Loucy (cell line): Measurements from ENCODE around the gene RTBDN.
A peak's percentile ranks its signal among the peaks of the same experiment; 100 is the strongest.

Experiments
- H2AFZ ChIP-seq: fragments of 200-600 bp; sonication (generic); 2 replicates; pipeline ENCODE4 v1.6.0; 2016; ENCODE audit warnings: antibody characterized with exemption, mild to moderate bottlenecking, low read length, moderate library complexity
- H3F3A ChIP-seq: fragments of 200-600 bp; 2 replicates; pipeline ENCODE4 v1.6.0; 2016; ENCODE audit warnings: antibody characterized with exemption, low read depth, mild to moderate bottlenecking
- H3K27me3 ChIP-seq: fragments of 200-600 bp; sonication (generic); 2 replicates; pipeline ENCODE4 v1.6.1; 2014; ENCODE audit warnings: low read length, mild to moderate bottlenecking; ENCODE audit not compliant: insufficient read depth, poor library complexity, severe bottlenecking
- H3K36me3 ChIP-seq: fragments of 200-600 bp; sonication (generic); 2 replicates; pipeline ENCODE4 v1.6.1; 2016; ENCODE audit warnings: low read length; ENCODE audit not compliant: insufficient read depth
- H3K4me1 ChIP-seq: fragments of 200-600 bp; sonication (generic); 2 replicates; pipeline ENCODE4 v1.5.1; 2014; ENCODE audit warnings: low read length, mild to moderate bottlenecking; ENCODE audit not compliant: insufficient read depth, poor library complexity, severe bottlenecking
- H3K4me2 ChIP-seq: fragments of 200-600 bp; sonication (generic); 2 replicates; pipeline ENCODE4 v1.6.0; 2014; ENCODE audit warnings: antibody characterized with exemption, low read length, low read depth, mild to moderate bottlenecking; ENCODE audit not compliant: poor library complexity, severe bottlenecking
- H3K4me3 ChIP-seq: fragments of 200-600 bp; sonication (generic); 2 replicates; pipeline ENCODE4 v1.5.1; 2014; ENCODE audit warnings: low read length, mild to moderate bottlenecking, mixed read lengths; ENCODE audit not compliant: poor library complexity, severe bottlenecking
- H3K79me2 ChIP-seq: fragments of 200-600 bp; sonication (generic); 2 replicates; pipeline ENCODE4 v1.6.1; 2014; ENCODE audit warnings: low read length; ENCODE audit not compliant: insufficient read depth
- H3K9ac ChIP-seq: fragments of 200-600 bp; sonication (generic); 2 replicates; pipeline ENCODE4 v1.6.0; 2014; ENCODE audit warnings: mild to moderate bottlenecking, low read depth, low read length, moderate library complexity; ENCODE audit not compliant: poor library complexity, severe bottlenecking
- H3K9me2 ChIP-seq: fragments of 200-600 bp; sonication (generic); replicated peaks from 2 replicates; pipeline ENCODE4 v1.6.1; 2016; ENCODE audit warnings: low read depth, low read length, mixed read lengths
- H3K9me3 ChIP-seq: fragments of 200-600 bp; sonication (generic); 2 replicates; pipeline ENCODE4 v1.6.1; 2014; ENCODE audit warnings: mild to moderate bottlenecking, antibody characterized with exemption, low read length, low read depth; ENCODE audit not compliant: insufficient read depth
- H4K20me1 ChIP-seq: fragments of 200-600 bp; sonication (generic); 2 replicates; pipeline ENCODE4 v1.6.0; 2014; ENCODE audit warnings: antibody characterized with exemption, low read length, mild to moderate bottlenecking; ENCODE audit not compliant: insufficient read depth, poor library complexity, severe bottlenecking
- CTCF ChIP-seq: fragments of 200-600 bp; sonication (generic); conservative IDR thresholded peaks from 2 replicates; pipeline ENCODE4 v1.5.1; 2014; ENCODE audit warnings: mild to moderate bottlenecking, antibody characterized with exemption, low read length
- EZH2phosphoT487 ChIP-seq: fragments of 200-600 bp; IDR thresholded peaks from 2 replicates; pipeline ENCODE4 v1.6.1; 2018; ENCODE audit warnings: antibody characterized with exemption, mild to moderate bottlenecking, moderate library complexity, borderline replicate concordance

RTBDN gene

DNA sequence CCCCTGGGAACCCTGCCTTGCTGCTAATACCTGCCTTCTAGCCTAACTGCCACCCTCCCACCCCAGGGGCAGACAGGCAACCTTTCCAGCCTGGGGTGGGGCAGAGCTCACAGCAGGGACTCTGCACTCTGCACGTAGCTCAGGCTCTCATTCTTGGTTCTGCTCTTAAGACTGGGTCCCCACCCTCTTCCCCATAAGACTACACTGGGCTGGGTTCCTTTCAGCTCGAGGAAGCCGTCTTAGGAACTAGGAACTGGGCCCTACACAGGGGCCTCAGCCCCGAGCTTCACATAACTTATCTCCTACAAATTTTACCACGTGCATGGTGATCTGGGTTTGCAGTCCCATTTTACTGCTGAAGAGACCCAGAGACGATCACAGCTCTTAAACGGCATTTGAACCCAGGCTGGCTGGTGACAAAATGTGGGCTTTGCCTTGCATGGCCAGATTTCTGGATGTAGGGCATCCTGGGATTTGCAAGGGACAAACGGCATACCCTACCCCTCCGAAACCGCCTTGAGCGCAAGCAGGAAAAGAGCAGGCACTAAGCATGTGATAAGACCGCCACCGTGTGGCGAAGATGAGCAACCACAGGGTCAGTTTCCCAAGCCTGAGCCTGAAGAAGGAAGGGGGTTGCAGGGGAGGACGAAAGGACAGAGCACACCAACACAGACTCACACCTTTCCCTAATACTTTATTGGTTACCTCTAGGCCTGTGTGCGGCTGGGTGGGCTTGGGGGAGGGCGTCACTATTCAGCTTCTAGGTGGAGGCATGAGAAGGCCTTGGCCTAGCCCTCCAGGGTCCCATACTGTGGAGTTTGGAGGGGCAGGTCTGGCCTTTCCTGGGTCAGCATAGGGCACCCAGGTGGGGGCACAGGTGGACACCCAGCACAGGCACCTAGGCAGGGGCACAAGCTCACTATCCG, 38.0 kb downstream of the RTBDN start:
- Histone ChIP-seq H3K79me2 (peaks cover 39% of the 10 kb centered on the region), H3K4me1 (peaks cover 38% of the 10 kb centered on the region), H3F3A (no peaks in the 10 kb centered on the region; the same call in 1 of the 2 replicates), H3K4me3 (no peak overlapping the region), H3K9me2 (no peaks in the 10 kb centered on the region), H3K4me2 (peak overlapping the region; percentile 11), H3K9me3 (no peaks in the 10 kb centered on the region), H4K20me1 (peaks cover 15% of the 10 kb centered on the region), H3K9ac (no peak overlapping the region), H3K27me3 (no peaks in the 10 kb centered on the region), H2AFZ (no peak overlapping the region), H3K36me3 (peaks cover 6% of the 10 kb centered on the region; the same call in 1 of the 2 replicates)
- TF ChIP-seq CTCF, result peak; percentile 89
- TF ChIP-seq EZH2phosphoT487, result no peak

DNA sequence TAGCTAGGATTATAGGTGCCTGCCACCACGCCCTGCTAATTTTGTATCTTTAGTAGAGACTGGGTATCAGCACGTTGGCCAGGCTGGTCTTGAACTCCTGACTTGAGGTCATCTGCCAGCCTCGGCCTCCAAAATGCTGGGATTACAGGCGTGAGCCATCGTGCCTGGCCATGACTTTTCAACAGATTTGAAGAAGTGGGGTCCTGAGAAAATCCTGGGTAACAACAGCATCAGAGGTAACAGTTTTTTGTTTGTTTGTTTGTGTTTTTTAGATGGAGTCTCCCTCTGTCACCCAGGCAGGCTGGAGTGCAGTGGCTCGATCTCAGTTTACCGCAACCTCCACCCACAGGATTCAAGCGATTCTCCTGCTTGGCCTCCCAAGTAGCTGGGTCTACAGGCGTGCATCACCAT, 39.4 kb downstream of the RTBDN start:
- H3K36me3 ChIP-seq, result peaks cover 6% of the 10 kb centered on the region; the same call in 1 of the 2 replicates
- H3K9me3 ChIP-seq, result no peaks in the 10 kb centered on the region
- no peak overlapping the region for H2AFZ ChIP-seq
- H3K4me1 ChIP-seq, result peaks cover 36% of the 10 kb centered on the region
- H3K4me3 ChIP-seq, result no peak overlapping the region
- H4K20me1 ChIP-seq, result peaks cover 2% of the 10 kb centered on the region
- TF ChIP-seq EZH2phosphoT487, result no peak
- no peak for TF ChIP-seq CTCF
- H3K27me3 ChIP-seq, result no peaks in the 10 kb centered on the region
- no peaks in the 10 kb centered on the region for H3K9me2 ChIP-seq
- H3K79me2 ChIP-seq, result peaks cover 29% of the 10 kb centered on the region
- H3K9ac ChIP-seq, result no peak overlapping the region
- no peak overlapping the region for H3K4me2 ChIP-seq
- H3F3A ChIP-seq, result no peaks in the 10 kb centered on the region; the same call in 1 of the 2 replicates

DNA sequence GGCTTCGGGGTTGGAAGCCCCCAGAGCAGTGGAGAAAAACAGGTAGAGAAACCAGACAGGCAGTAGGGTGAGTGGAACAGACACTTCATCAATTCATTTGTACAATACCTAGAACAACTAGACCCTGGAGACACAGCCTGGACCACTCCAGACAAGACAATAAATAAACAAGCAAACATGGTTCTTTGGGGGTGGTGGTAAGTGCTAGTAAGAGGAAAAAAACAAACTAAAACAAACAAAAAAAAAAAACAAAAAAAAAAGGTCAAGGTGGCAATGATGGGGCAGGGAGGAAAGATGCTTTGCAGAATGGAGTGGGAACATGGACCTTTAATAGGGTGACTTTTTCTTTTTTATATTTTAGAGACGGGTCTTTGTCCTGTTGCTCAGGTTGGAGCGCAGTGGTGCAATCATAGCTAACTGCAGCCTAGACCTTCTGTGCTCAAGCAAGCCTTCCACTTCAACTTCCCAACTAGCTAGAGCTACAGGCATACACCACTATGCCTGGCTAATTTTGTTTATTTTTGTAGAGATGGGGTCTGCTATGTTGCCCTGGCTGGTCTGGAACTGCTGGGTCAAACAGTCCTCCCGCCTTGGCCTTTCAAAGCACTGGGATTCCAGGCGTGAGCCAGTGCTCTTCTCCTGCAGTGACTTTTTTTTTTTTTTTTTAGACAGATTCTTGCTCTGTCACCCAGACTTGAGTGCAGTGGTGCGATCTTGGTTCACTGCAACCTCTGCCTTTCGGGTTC, 40.0 kb downstream of the RTBDN start:
- Histone ChIP-seq H3K9me2 (no peaks in the 10 kb centered on the region), H3K79me2 (peaks cover 23% of the 10 kb centered on the region), H3K4me3 (peak overlapping the region; percentile 96), H3K9me3 (no peaks in the 10 kb centered on the region), H3K36me3 (peaks cover under 1% of the 10 kb centered on the region; the same call in 1 of the 2 replicates), H3F3A (no peaks in the 10 kb centered on the region; the same call in 1 of the 2 replicates), H3K4me1 (peaks cover 35% of the 10 kb centered on the region), H4K20me1 (no peaks in the 10 kb centered on the region), H3K4me2 (peak overlapping the region; percentile 96), H3K9ac (peak overlapping the region; percentile 94), H3K27me3 (no peaks in the 10 kb centered on the region), H2AFZ (peak overlapping the region; percentile 78; the same call in 1 of the 2 replicates)
- TF ChIP-seq EZH2phosphoT487 (no peak), CTCF (no peak)
